ENCODE results near the gene CCDC51. TPM values are rescaled to one million over a fixed set of nuclear protein-coding genes. Genes with fewer than 3 reads are reported as not detected.
"Not testable (repeated sequence)": the region's sequence is repeated elsewhere in the genome, so short reads cannot be mapped to it uniquely, and the experiment has no call there.

The CCDC51 gene, protein sequence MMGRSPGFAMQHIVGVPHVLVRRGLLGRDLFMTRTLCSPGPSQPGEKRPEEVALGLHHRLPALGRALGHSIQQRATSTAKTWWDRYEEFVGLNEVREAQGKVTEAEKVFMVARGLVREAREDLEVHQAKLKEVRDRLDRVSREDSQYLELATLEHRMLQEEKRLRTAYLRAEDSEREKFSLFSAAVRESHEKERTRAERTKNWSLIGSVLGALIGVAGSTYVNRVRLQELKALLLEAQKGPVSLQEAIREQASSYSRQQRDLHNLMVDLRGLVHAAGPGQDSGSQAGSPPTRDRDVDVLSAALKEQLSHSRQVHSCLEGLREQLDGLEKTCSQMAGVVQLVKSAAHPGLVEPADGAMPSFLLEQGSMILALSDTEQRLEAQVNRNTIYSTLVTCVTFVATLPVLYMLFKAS
- total RNA-seq = 39.2 and 46.4 TPM in 2 replicates

- Histone ChIP-seq H3K27me3 (ENCODE audit: control insufficient read depth, insufficient read depth, low read length) (no peaks in the 10 kb centered on the region), H3K36me3 (ENCODE audit: control insufficient read depth, insufficient read depth, low read length) (no peaks in the 10 kb centered on the region), H3K4me3 (ENCODE audit: low read depth, low read length) (peak within 1 kb of the TSS; percentile 84)
- peak; percentile 88 for DNase-seq (ENCODE audit: low read depth)
- TF ChIP-seq CTCF (IDR thresholded peaks at IDR 0.05; ENCODE audit: insufficient read depth, low read length, poor library complexity, severe bottlenecking) = no peak
Measured at GRCh38 chr3:48439820-48440589, at the start of gene CCDC51, which contains the start of gene TMA7. Gene CCDC51, minus strand, starts transcription at chr3:48440119. Its CDS starts 4,991 bp downstream, at chr3:48435128. Gene TMA7, plus strand, starts transcription at chr3:48440257. Its CDS starts 40 bp downstream, at chr3:48440297.

DNA sequence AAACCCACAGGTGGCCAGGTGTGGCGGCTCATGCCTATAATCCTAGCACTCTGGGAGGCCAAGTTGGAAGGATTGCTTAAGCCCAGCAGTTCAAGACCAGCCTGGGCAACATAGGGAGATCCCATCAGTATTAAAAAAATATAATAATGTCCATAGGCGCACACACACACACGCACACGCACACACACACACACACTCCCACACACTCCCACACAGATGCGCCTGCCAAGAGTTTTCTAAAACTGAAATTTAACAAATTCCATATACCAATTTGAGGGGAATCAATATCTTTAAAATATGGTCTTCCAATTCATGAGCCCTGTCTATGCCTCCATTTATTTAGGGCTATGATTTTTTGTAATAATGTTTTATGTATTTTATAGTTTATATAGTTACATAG is 47.0 kb upstream of the CCDC51 start:
- no peaks in the 10 kb centered on the region for H3K36me3 ChIP-seq (ENCODE audit: control insufficient read depth, insufficient read depth, low read length)
- TF ChIP-seq CTCF (IDR thresholded peaks at IDR 0.05; ENCODE audit: insufficient read depth, low read length, poor library complexity, severe bottlenecking) = no peak
- H3K27me3 ChIP-seq (ENCODE audit: control insufficient read depth, insufficient read depth, low read length) = no peaks in the 10 kb centered on the region
- no peak overlapping the region for H3K4me3 ChIP-seq (ENCODE audit: low read depth, low read length)
- no peak for DNase-seq (ENCODE audit: low read depth)

DNA sequence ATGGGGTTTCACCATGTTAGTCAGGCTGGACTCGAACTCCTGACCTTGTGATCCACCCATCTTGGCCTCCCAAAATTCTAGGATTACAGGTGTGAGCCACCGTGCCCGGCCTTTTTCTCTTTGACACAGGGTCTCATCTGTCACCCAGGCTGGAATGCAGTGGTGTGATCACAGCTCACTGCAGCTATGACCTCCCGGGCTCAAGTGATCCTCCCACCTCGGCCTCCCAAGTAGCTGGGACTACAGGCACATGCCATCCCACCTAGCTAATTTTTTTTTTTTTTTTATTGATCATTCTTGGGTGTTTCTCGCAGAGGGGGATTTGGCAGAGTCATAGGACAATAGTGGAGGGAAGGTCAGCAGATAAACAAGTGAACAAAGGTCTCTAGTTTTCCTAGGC is 42.9 kb upstream of the CCDC51 start:
- H3K27me3 ChIP-seq (ENCODE audit: control insufficient read depth, insufficient read depth, low read length); H3K36me3 ChIP-seq (ENCODE audit: control insufficient read depth, insufficient read depth, low read length); DNase-seq (ENCODE audit: low read depth); H3K4me3 ChIP-seq (ENCODE audit: low read depth, low read length): not testable (repeated sequence)

GRCh38 chr3:48480891-48481290 is 41.0 kb upstream of the CCDC51 start:
- not testable (repeated sequence) for DNase-seq (ENCODE audit: low read depth); H3K4me3 ChIP-seq (ENCODE audit: low read depth, low read length); H3K36me3 ChIP-seq (ENCODE audit: control insufficient read depth, insufficient read depth, low read length); H3K27me3 ChIP-seq (ENCODE audit: control insufficient read depth, insufficient read depth, low read length)

DNA sequence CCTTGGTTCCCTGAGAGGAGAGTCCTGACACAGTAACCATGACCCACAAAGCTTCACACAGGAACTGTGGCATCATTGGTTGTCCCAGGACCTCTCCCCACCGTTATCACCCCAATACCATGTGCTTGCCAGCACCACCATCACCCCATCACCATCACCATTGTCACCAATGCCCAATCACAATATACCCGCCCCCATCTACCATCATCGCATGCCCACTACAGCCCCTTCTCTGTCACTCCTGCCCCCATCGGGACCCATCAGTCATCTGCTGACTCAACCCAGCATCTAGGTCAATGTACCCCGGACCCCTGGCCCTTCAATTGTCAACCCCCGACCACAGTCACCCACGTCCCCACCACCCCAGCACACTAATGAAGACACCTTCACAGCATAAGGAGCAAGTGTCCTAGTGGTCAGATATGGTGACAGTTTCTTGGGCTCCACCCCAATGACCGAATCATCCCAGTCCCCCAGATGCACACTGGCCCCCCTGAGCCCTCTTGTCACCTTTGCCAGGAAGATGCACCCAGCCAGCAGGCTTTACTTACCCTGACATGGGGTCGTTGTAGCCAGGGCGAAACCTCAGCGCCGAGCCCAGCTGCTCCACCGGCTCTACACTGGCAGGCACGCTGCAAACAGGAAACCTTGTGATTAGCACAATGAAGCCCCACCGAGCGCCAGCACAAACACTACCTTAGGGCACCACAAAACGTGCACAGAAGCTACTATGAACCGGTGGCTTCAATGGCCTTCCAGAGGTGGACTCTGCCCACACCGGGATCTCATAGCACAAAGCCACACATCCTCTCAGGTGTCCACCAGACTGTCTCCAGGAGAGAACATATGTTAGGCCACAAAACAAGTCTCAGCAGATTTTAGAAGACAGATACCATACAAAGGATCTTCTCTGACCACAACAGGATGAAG is 39.0 kb upstream of the CCDC51 start:
- H3K27me3 ChIP-seq (ENCODE audit: control insufficient read depth, insufficient read depth, low read length) = no peaks in the 10 kb centered on the region
- no peaks in the 10 kb centered on the region for H3K36me3 ChIP-seq (ENCODE audit: control insufficient read depth, insufficient read depth, low read length)
- no peak for TF ChIP-seq CTCF (IDR thresholded peaks at IDR 0.05; ENCODE audit: insufficient read depth, low read length, poor library complexity, severe bottlenecking)
- DNase-seq (ENCODE audit: low read depth) = no peak
- H3K4me3 ChIP-seq (ENCODE audit: low read depth, low read length) = no peak overlapping the region

DNA sequence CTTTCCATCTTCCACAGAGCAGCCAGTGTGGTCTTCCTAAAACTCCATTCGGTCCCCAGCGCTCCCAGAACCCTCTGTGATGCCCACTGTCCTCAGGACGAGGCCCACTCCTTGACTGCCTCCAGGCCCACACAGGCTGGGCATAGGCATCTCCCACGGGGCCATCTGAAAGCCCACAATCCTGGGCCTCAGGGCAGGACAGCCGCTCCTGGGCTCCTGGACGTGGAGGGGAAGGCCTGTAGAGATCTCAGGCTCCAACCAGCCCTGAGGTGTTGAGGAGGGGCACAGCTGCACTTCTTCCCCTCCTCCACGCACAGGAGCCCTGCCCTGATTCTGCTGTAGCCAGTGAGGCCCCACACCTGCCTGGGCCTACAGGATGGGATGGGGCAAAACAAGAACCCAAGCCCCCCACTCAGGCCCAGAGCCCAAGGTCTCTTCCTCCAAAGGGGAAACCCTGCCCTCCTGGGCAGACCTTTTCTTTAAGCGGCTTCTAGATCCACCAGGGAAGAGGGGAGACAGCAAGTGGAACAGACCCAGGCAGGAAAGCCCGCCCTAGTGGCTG is 38.1 kb upstream of the CCDC51 start:
- H3K4me3 ChIP-seq (ENCODE audit: low read depth, low read length) = no peak overlapping the region
- no peak for DNase-seq (ENCODE audit: low read depth)
- no peak for TF ChIP-seq CTCF (IDR thresholded peaks at IDR 0.05; ENCODE audit: insufficient read depth, low read length, poor library complexity, severe bottlenecking)
- H3K36me3 ChIP-seq (ENCODE audit: control insufficient read depth, insufficient read depth, low read length) = no peaks in the 10 kb centered on the region
- no peaks in the 10 kb centered on the region for H3K27me3 ChIP-seq (ENCODE audit: control insufficient read depth, insufficient read depth, low read length)

Measured in kidney epithelial cell (primary cell).